Measurements from ENCODE around the gene ANKRD36.
"Not testable (repeated sequence)": the region's sequence is repeated elsewhere in the genome, so short reads cannot be mapped to it uniquely, and the experiment has no call there.

DNA sequence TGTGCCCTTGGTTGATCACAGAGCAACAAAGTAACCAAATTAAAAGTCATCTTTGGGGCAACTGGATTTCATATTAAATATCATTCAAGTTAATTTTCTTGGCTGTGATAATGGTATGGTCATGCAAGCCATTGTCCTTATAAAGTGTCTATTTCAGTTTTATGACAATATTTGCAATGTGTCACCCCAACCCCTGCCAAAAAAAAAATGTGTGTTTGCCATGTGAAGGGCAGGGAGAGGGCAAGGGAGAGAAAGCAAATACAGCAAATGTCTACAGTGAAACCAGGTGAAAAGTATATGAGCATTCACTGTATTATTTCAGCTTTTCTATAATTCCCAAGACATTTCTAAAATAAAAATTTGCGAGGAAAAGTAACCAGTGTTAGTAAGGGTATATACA lies 24.2 kb upstream of the ANKRD36 start:
- TF ChIP-seq, protein P1, sequence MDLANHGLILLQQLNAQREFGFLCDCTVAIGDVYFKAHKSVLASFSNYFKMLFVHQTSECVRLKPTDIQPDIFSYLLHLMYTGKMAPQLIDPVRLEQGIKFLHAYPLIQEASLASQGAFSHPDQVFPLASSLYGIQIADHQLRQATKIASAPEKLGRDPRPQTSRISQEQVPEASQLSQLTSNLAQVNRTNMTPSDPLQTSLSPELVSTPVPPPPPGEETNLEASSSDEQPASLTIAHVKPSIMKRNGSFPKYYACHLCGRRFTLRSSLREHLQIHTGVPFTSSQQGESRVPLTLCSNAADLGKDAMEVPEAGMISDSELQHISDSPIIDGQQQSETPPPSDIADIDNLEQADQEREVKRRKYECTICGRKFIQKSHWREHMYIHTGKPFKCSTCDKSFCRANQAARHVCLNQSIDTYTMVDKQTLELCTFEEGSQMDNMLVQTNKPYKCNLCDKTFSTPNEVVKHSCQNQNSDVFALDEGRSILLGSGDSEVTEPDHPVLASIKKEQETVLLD (IDR thresholded peaks at IDR 0.05): not testable (repeated sequence)
- TF ChIP-seq RBM39 (optimal IDR thresholded peaks at IDR 0.05; ENCODE audit: low read depth, low read length); MAFG (tag; conservative IDR thresholded peaks at IDR 0.05); BMI1 (IDR thresholded peaks at IDR 0.05; ENCODE audit: low read length); GTF3C2 (IDR thresholded peaks at IDR 0.05; ENCODE audit: borderline replicate concordance, extremely low read depth, insufficient read length); REST (IDR thresholded peaks at IDR 0.05; ENCODE audit: borderline replicate concordance); REST (CRISPR knock-in tag; IDR thresholded peaks at IDR 0.05; ENCODE audit: low read depth); ZBTB1 (CRISPR knock-in tag; IDR thresholded peaks at IDR 0.05; ENCODE audit: borderline replicate concordance, low read depth); FOXP1 (CRISPR knock-in tag; IDR thresholded peaks at IDR 0.05); SLC30A9 (CRISPR knock-in tag; IDR thresholded peaks at IDR 0.05); ZNF263 (CRISPR knock-in tag; IDR thresholded peaks at IDR 0.05; ENCODE audit: borderline replicate concordance); KLF10 (CRISPR knock-in tag; IDR thresholded peaks at IDR 0.05); NRF1 (conservative IDR thresholded peaks at IDR 0.05 in 1 of 2, IDR thresholded peaks at IDR 0.05 in 1 of 2): not testable (repeated sequence)
- TF ChIP-seq, protein P2, sequence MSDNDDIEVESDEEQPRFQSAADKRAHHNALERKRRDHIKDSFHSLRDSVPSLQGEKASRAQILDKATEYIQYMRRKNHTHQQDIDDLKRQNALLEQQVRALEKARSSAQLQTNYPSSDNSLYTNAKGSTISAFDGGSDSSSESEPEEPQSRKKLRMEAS (CRISPR knock-in tag; IDR thresholded peaks at IDR 0.05): not testable (repeated sequence)

Measured in K562 (cell line).